ENCODE results near the gene LIMK2. TPM values are rescaled to one million over a fixed set of nuclear protein-coding genes. Genes with fewer than 3 reads are reported as not detected.
A peak's percentile ranks its signal among the peaks of the same experiment; 100 is the strongest.

Gene LIMK2
- total RNA-seq, 1 experiment from 2014 or later = 42.8 TPM

GRCh38 chr22:31246687-31247086 is 34.6 kb downstream of the LIMK2 start (continued):
- TF ChIP-seq STAT6 (CRISPR knock-in tag; conservative IDR thresholded peaks at IDR 0.05; ENCODE audit: low read depth) = no peak

- DNase-seq (ENCODE audit: low spot score) (no peak), ATAC-seq (peak; percentile 30)
- H3K4me1 Mint-ChIP-seq = peaks cover 37% of the 10 kb centered on the region
Observed at GRCh38 chr22:31247726-31248125, 35.6 kb downstream of the LIMK2 start.

More at GRCh38 chr22:31247726-31248125, 35.6 kb downstream of the LIMK2 start:
- Mint-ChIP-seq H3K9me3 (no peaks in the 10 kb centered on the region), H3K27me3 (ENCODE audit: low read depth) (no peaks in the 10 kb centered on the region), H3K4me3 (peak overlapping the region; percentile 64), H3K27ac (peak overlapping the region; percentile 92), H3K36me3 (no peaks in the 10 kb centered on the region)
- ChIA-PET POLR2A (interaction anchor here (0.6 to 1.3 kb wide), 3 partner anchors 25 to 176 kb away, joined by 3 to 5 read pairs (median 5); partner anchors contain the start of gene RNF185), CTCF (interaction anchor here (0.6 to 6.2 kb wide), 9 partner anchors 23 to 159 kb away, joined by 3 to 53 read pairs (median 8); partner anchors contain the start of genes LIMK2 and SELENOM)
- TF ChIP-seq FOXP4 (CRISPR knock-in tag; IDR thresholded peaks at IDR 0.05) (no peak), TCF7 (CRISPR knock-in tag; IDR thresholded peaks at IDR 0.05; ENCODE audit: low read depth) (no peak), ZNF317 (CRISPR knock-in tag; IDR thresholded peaks at IDR 0.05; ENCODE audit: borderline replicate concordance, low read depth) (no peak), ARID4B (CRISPR knock-in tag; IDR thresholded peaks at IDR 0.05; ENCODE audit: borderline replicate concordance) (no peak), ATF2 (CRISPR knock-in tag; IDR thresholded peaks at IDR 0.05; ENCODE audit: borderline replicate concordance, low read depth) (no peak), FOXK1 (CRISPR knock-in tag; IDR thresholded peaks at IDR 0.05) (no peak)
